ENCODE data around the gene ADIPOR2.

GRCh38 chr12:1703771-1704722 is 13.2 kb downstream of the ADIPOR2 start:
- TF ChIP-seq CTCF (conservative IDR thresholded peaks at IDR 0.05 in 1 of 2, IDR thresholded peaks at IDR 0.05 in 1 of 2; ENCODE audit: extremely low read depth in 1 of 2, insufficient read depth in 1 of 2, low read depth in 1 of 2, low read length in 2 of 2) = no peak
- TF ChIP-seq EZH2 (IDR thresholded peaks at IDR 0.05; ENCODE audit: borderline replicate concordance, low read length) = no peak
